Stimulated activated CD4-positive, alpha-beta T cell treated with anti-CD3 and anti-CD28 coated beads, Interleukin-4, amount 100 ng/mL, for 24 hours (primary cell): Measurements from ENCODE around the gene STEEP1.
A peak's percentile ranks its signal among the peaks of the same experiment; 100 is the strongest.
"Not testable (repeated sequence)": the region's sequence is repeated elsewhere in the genome, so short reads cannot be mapped to it uniquely, and the experiment has no call there.

ENCODE experiments used
- DNase-seq: peaks from one replicate; pipeline ENCODE4 v3.0.0-alpha.2; 2020

STEEP1 gene

GRCh38 chrX:119529345-119530276, 35.6 kb downstream of the STEEP1 start:
- no peak for DNase-seq

GRCh38 chrX:119523664-119524184, 41.5 kb downstream of the STEEP1 start:
- no peak for DNase-seq

GRCh38 chrX:119521246-119521645, 44.0 kb downstream of the STEEP1 start:
- no peak for DNase-seq

DNA sequence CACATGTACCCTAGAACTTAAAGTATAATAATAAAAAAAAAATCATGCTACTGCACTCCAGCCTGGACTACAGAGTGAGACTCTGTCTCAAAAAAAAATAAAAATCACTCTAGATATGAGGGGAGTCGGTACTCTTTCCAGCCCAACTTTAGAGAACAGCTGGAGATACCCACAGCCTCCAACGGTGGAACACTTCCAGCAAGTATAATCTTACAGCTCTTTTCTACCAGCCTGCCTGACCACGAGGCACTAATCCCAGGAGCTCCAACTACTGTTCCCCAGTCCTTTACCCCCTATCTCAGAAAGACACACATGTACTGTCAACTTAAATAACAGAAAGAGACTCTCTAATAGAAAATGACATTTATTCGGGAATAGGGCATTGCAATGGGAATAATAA, 46.8 kb downstream of the STEEP1 start:
- DNase-seq = no peak

- DNase-seq = peak; percentile 29
Measured at GRCh38 chrX:119516157-119516702, 49.0 kb downstream of the STEEP1 start.

- DNase-seq = no peak
Measured at GRCh38 chrX:119512146-119512800, 52.9 kb downstream of the STEEP1 start.

DNA sequence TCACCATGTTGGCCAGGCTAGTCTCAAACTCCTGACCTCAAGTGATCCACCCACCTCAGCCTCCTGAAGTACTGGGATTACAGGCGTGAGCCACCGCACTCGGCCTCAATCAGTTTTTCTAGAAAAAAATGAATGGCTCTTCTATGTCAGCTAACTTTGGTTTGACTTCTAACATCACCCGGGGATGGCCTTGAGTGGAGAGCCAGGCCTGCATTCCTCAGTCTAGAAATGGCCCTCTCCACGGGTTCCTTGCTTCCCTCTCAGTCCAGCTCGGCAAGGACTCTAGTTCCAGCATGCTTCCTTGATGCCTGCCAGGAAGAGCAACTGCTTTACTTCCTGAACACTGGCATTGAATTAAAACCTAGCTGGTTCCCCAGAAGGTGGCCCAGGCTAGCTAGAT, 58.0 kb downstream of the STEEP1 start:
- DNase-seq = no peak

GRCh38 chrX:119505945-119506344, 59.3 kb downstream of the STEEP1 start:
- DNase-seq = no peak

DNA sequence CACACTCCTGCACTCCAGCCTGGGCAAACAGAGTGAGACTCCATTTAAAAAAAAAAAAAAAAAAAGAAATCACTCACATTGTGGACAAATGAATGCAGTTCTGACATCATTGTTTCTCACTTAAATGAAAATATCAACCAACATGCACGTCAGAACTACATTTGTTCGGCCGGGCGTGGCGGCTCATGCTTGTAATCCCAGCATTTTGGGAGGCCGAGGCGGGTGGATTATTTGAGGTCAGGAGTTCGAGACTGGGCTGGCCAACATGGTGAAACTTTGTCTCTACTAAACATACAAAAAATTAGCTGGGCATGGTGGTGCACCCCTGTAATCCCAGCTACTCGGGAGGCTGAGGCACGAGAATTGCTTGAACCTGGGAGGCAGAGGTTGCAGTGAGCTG, 60.1 kb downstream of the STEEP1 start:
- DNase-seq = not testable (repeated sequence)

DNA sequence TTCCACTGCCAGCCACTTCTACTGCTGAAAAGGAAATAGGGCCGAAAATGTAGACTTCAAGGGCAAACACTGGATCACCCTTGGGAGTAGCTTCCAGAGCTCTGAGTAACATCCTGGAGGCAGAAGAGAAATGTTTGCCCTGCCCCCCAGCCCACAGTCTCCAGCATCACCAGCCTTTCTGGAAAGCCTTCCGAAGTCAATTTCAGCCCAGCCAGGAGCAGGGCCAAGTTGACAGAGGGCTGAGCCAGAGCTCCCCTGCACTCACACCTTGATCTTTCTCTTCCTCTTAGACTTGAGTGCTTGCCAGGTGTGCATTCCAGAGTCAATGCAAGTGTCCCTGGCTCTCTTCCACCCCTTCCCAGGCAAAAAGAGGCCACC, 61.7 kb downstream of the STEEP1 start:
- DNase-seq = no peak

DNA sequence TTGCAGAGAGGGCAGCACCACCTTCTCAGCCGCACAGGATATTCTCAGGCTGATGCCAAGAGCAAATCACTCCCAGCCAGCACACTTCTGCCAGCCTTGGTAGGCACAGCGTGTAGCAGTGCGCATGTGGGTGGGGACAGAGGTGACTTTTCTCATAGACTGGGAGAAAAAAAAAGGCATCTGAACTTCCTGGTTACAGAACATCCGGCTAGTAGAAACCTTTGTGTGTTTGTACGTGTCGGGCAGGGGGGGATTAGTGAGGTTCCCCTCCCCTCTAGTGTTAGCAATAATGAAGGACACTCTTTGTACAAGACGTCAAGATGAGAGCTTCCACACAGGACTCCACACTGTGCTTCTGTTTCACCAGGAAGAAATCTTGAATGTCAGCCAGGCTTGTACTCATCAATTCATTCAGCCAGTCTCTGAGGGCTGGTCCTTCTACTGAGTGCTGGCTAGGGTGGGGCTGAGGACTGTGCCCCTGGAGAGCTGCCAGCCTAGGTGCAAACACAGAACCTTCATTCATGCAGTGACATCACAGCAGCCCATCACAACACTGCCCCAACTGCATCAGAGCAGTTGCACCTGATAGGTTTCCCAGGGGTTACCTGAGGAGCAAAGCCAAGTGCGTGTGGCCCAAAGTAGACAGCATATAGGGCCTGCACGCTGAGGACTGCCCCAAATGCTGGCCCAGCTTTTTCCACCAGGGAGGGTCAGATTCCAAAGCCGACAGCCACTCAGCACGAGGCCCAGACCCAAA, 62.3 kb downstream of the STEEP1 start:
- peak; percentile 11 for DNase-seq

DNA sequence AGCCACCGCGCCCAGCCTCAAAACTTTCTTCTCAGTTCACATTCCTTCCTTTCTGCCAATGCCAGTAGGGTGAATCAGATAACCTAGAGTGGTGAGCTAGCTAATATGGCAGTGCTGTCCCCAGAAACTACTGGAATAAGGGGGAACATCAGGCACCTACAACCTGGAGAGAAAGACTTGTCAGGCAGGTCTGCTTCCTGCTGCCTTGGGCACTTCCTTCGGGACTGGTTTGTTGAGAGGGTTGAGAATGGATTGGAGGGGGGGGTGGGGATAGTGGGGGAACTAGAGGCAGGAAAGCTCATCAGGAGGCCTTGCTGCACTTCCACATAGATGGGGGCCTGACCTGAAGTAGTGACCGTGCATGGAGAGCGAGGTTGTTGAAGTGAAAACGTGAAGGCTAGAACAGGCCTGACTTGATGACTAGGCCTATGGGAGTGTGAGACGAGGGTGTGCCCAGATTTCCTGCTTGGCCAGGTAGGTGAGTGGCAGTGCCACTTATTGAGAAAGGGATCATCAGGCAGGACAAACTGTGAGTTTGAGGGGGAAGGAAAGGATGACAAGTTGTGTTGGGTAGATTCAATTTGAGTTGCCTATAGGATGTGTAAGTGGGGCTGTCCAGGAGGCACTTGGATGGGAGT, 63.6 kb downstream of the STEEP1 start:
- DNase-seq = no peak

DNA sequence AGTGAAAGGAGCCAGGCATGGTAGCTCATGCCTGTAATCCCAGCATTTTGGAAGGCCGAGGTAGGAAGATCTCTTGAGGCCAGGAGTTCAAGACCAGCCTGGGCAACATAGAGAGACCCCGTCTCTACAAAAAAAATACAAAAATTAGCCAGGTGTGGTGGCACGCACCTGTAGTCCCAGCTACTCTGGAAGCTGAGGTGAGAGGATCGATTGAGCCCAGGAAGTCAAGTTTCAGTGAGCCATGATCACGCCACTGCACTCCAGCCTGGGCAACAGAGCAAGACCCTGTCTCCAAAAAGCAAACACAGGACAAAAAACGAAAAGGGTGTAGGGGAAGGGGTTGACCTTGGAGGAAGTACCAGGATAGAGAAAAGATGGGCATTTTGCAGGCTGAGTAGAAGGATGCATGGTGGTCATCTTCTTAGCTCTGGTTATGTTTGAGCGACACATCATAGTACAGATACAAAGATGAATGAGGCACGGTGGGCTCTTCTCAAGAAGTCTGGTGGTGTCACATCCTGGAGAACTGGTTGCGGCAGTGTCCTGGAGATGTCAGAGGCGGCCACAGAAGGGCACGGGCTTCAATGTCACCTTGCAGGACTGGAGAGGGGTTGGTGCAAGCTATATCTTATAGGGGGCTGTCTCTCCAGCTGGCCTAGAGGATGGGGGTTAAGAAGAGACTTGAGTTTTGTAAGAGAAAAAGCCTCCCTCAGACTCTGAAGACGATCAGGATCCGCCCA, 65.0 kb downstream of the STEEP1 start:
- no peak for DNase-seq

DNA sequence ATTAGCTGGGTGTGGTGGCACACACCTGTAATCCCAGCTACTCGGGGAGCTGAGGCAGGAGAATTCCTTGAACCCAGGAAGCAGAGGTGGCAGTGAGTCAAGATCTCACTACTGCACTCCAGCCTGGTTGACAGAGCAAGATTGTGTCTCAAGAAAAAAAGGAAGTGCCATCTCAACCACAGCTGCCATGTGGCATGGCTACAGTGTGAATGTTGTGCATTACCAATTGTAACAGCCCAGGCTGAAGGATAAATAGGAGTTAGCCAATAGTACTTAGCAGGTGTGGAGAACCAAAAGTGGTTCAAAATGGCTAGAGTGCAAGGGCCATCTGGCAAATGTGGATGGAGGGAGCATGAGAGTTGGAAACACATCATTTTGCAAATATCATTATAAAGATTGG, 68.0 kb downstream of the STEEP1 start:
- DNase-seq = no peak

GRCh38 chrX:119495734-119496726, 69.2 kb downstream of the STEEP1 start:
- DNase-seq = no peak

GRCh38 chrX:119493851-119494495, 71.2 kb downstream of the STEEP1 start:
- DNase-seq = not testable (repeated sequence)

DNA sequence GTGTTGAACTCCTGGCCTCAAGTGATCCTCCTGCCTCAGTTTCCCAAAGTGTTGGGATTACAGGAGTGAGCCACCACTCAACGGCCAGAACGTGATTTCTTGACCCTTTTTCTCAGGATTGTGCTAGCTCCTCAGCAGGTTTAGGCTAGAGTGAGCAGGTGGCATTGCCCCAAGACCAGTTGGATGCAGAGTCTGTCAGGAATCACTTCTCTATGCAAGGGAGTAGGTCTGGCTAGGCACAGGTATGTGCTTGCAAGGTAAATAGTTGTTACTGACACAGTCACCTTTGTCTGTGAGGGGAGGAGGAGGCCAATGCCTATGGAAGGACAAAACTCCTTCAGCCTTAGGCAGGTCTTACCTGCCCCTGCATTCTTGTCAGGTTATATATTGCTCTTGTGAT, 72.7 kb downstream of the STEEP1 start:
- no peak for DNase-seq

GRCh38 chrX:119489212-119490074, 75.8 kb downstream of the STEEP1 start:
- DNase-seq = no peak

GRCh38 chrX:119488749-119489148, 76.5 kb downstream of the STEEP1 start:
- peak; percentile 45 for DNase-seq
